Thymus (tissue), 11 donors: ENCODE results near the gene DPYD. TPM values are rescaled to one million over a fixed set of nuclear protein-coding genes. Genes with fewer than 3 reads are reported as not detected.

Experiments
- DNase-seq, 9 donors: peaks; one replicate each; pipeline ENCODE4 v3.0.0-alpha.2; 2013; ENCODE audit warnings: low spot score in 9 of 9, low read depth in 6 of 9, missing footprints in 1 of 9
- H3K27ac ChIP-seq, 2 donors: one replicate each; pipeline ENCODE4 v1.5.1; 2013; ENCODE audit warnings: control low read depth in 1 of 2, low read depth in 1 of 2, low read length in 1 of 2, mild to moderate bottlenecking in 1 of 2, moderate library complexity in 1 of 2
- H3K27me3 ChIP-seq, 2 donors: one replicate each; pipeline ENCODE4 v1.5.1; 2013; ENCODE audit warnings: low read length in 1 of 2; ENCODE audit not compliant: control insufficient read depth in 2 of 2, insufficient read depth in 1 of 2
- H3K36me3 ChIP-seq, 2 donors: one replicate each; pipeline ENCODE4 v1.5.1; 2013; ENCODE audit warnings: low read length in 1 of 2, mild to moderate bottlenecking in 1 of 2, moderate library complexity in 1 of 2; ENCODE audit not compliant: control insufficient read depth in 2 of 2, insufficient read depth in 2 of 2
- H3K4me1 ChIP-seq, 2 donors: one replicate each; pipeline ENCODE4 v1.5.1; 2013; ENCODE audit warnings: low read length in 2 of 2; ENCODE audit not compliant: control insufficient read depth in 2 of 2, insufficient read depth in 2 of 2
- H3K4me3 ChIP-seq, 2 donors: one replicate each; pipeline ENCODE4 v1.5.1; 2013; ENCODE audit warnings: low read length in 2 of 2, control low read depth in 1 of 2, mild to moderate bottlenecking in 1 of 2
- H3K9me3 ChIP-seq, 2 donors: one replicate each; pipeline ENCODE4 v1.5.1; 2013; ENCODE audit warnings: low read length in 1 of 2, mild to moderate bottlenecking in 1 of 2; ENCODE audit not compliant: control insufficient read depth in 2 of 2, insufficient read depth in 1 of 2
- WGBS: extraction: QIAGEN DNeasy Blood & Tissue Kit; methylation state at CpG from one replicate; pipeline ENCODE4 v1.1.7; 2013; 5-methylcytosine and 5-hydroxymethylcytosine counted together
- polyA plus RNA-seq: library from polyadenylated mRNA; stranded (reverse); fragments of 200-250 nt; gene quantifications from one replicate; pipeline ENCODE4 v1.2.3, GENCODE V29; 2013
- total RNA-seq: library from RNA; stranded (reverse); fragments of 120-200 nt; gene quantifications from one replicate; pipeline ENCODE4 v1.2.4, GENCODE V29; 2013
- donor health status: healthy.

DPYD gene
- total and polyA plus RNA-seq, 2 donors = 13.1 to 29.4 TPM

DNA sequence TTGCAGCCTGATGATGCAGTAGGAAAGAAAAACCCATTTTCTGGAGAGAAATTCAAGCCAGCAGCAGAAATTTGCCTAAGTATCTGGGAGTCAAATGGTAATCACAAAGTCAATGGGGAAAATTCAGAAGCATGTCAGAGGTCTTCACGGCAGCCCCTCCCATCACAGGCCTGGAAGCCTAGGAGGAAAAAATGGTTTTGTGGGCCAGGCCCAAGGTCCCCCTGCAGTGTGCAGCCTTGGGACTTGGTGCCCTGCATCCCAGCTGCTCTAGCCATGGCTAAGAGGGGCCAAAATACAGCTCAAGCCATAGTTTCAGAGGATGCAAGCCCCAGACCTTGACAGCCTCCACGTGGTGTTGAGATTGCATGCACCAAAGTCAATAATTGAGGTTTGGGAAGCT is 864.4 kb downstream of the DPYD start:
- Histone ChIP-seq H3K4me3 (no peak overlapping the region), H3K27me3 (no peaks in the 10 kb centered on the region), H3K36me3 (no peaks in the 10 kb centered on the region), H3K27ac (no peak overlapping the region), H3K9me3 (peaks cover 0 to 12% of the 10 kb centered on the region in 2 donors), H3K4me1 (no peaks in the 10 kb centered on the region)
- 92% methylated on average over 2 of the region's 2 CpGs for WGBS
- DNase-seq = no peak

GRCh38 chr1:97053268-97053667 is 867.6 kb downstream of the DPYD start:
- no peaks in the 10 kb centered on the region for H3K27me3 ChIP-seq
- peaks cover 0 to 12% of the 10 kb centered on the region in 2 donors for H3K9me3 ChIP-seq
- no peak for DNase-seq
- H3K4me1 ChIP-seq = no peaks in the 10 kb centered on the region
- H3K27ac ChIP-seq = no peak overlapping the region
- H3K4me3 ChIP-seq = no peak overlapping the region
- WGBS = 95% methylated on average over 2 of the region's 2 CpGs
- no peaks in the 10 kb centered on the region for H3K36me3 ChIP-seq

DNA sequence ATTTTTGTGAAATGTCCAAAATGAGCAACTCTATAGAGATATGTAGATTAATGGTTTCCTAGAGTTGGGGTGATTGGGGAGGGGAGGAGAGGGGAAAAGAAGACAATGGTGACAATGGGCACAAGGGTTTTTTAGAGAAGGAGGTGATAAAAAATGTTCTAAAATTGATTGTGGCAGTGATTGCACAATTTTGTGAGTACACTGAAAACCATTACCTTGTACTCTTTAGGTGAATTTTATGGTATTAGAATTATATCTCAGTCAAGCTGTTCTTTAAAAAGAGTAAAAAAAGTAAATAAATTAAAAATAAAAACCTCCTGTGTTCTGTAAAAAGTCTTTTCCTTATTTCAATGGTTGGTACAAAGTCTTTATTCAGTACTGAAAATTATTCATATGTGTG is 869.0 kb downstream of the DPYD start:
- no peaks in the 10 kb centered on the region for H3K36me3 ChIP-seq
- DNase-seq = no peak

DNA sequence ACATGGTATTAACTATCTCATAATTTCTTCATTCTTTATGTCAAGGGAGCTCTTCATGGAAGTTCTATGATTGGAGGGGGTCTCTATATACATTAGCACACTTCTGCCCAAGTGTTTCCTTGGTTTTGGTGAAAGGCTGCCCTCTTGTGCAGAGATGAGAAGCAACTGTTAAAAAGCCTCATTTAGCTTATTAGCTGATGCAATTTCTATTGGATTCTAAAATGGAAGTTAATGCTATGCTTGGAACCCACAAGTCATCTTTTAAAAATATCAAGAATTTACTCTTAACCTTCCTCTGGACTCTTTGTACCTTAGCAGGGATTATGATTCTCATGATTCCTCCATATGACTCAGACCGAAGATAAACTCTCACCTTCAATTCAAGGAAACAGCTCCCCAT is 870.3 kb downstream of the DPYD start:
- 96% methylated on average over 1 of the region's 1 CpG for WGBS
- no peak for DNase-seq
- no peaks in the 10 kb centered on the region for H3K4me1 ChIP-seq

More for the DNA sequence above, 869.0 kb downstream of the DPYD start:
- peaks cover 0 to 9% of the 10 kb centered on the region in 2 donors for H3K9me3 ChIP-seq
- H3K4me1 ChIP-seq = no peaks in the 10 kb centered on the region
- H3K27ac ChIP-seq = no peak overlapping the region
- H3K4me3 ChIP-seq = no peak overlapping the region
- no peaks in the 10 kb centered on the region for H3K27me3 ChIP-seq

GRCh38 chr1:97047421-97047793 is 873.4 kb downstream of the DPYD start:
- 90% methylated on average over 2 of the region's 2 CpGs for WGBS
- no peaks in the 10 kb centered on the region for H3K27me3 ChIP-seq

More for the DNA sequence above, 870.3 kb downstream of the DPYD start:
- Histone ChIP-seq H3K27ac (no peak overlapping the region), H3K4me3 (no peak overlapping the region), H3K27me3 (no peaks in the 10 kb centered on the region), H3K36me3 (no peaks in the 10 kb centered on the region), H3K9me3 (no peaks in the 10 kb centered on the region)

GRCh38 chr1:97046765-97047420 is 873.9 kb downstream of the DPYD start:
- WGBS = 96% methylated on average over 5 of the region's 5 CpGs
- no peak for DNase-seq
- H3K9me3 ChIP-seq = no peaks in the 10 kb centered on the region
- H3K36me3 ChIP-seq = no peaks in the 10 kb centered on the region
- no peak overlapping the region for H3K4me3 ChIP-seq
- H3K27ac ChIP-seq = no peak overlapping the region
- no peaks in the 10 kb centered on the region for H3K4me1 ChIP-seq
- H3K27me3 ChIP-seq = no peaks in the 10 kb centered on the region

More at GRCh38 chr1:97047421-97047793, 873.4 kb downstream of the DPYD start:
- no peaks in the 10 kb centered on the region for H3K9me3 ChIP-seq
- H3K4me3 ChIP-seq = no peak overlapping the region
- H3K36me3 ChIP-seq = no peaks in the 10 kb centered on the region
- no peak for DNase-seq
- H3K27ac ChIP-seq = no peak overlapping the region
- H3K4me1 ChIP-seq = no peaks in the 10 kb centered on the region

DNA sequence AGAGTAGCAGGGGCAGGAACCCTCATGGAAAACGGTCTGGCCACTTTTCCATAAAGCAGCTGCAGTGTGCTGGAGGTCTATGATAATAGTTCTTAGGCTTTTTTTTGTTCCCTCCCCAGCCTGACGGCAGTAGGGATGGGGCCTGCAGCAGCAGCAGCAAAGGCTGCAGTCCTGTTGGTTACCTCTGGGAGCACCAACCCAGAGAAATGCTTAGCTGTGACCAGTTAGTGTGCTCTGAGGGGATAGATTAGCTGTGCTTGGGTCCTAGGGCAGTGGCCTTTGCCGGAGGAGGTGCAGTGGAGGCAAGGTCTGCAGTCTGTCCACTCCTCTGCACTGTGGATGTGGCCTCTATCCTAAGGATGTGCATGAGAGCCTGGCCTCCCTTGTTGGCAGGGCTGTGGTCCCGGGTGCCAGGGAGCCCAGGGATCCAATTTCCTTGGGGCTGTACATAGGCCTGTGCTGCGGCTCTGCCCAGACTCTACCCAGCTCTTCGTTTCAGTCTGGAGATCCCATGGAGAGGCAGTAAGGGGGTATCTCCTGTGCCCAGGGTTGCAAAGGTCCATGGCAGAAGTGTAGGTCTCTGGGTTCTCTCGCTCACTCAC is 876.6 kb downstream of the DPYD start:
- no peaks in the 10 kb centered on the region for H3K9me3 ChIP-seq
- no peaks in the 10 kb centered on the region for H3K36me3 ChIP-seq
- DNase-seq = no peak
- no peaks in the 10 kb centered on the region for H3K4me1 ChIP-seq
- 95% methylated on average over 7 of the region's 7 CpGs for WGBS
- no peak overlapping the region for H3K27ac ChIP-seq
- no peak overlapping the region for H3K4me3 ChIP-seq
- no peaks in the 10 kb centered on the region for H3K27me3 ChIP-seq

GRCh38 chr1:97042551-97042950 is 878.3 kb downstream of the DPYD start:
- H3K27ac ChIP-seq = no peak overlapping the region
- WGBS = 93% methylated on average over 1 of the region's 1 CpG

GRCh38 chr1:97041026-97041425 is 879.8 kb downstream of the DPYD start:
- no peak overlapping the region for H3K27ac ChIP-seq
- H3K36me3 ChIP-seq = no peaks in the 10 kb centered on the region
- no peak for DNase-seq
- 95% methylated on average over 2 of the region's 2 CpGs for WGBS
- H3K27me3 ChIP-seq = no peaks in the 10 kb centered on the region
- H3K9me3 ChIP-seq = no peaks in the 10 kb centered on the region
- H3K4me1 ChIP-seq = no peaks in the 10 kb centered on the region
- H3K4me3 ChIP-seq = no peak overlapping the region

More at GRCh38 chr1:97042551-97042950, 878.3 kb downstream of the DPYD start:
- Histone ChIP-seq H3K27me3 (no peaks in the 10 kb centered on the region), H3K9me3 (no peaks in the 10 kb centered on the region), H3K4me3 (no peak overlapping the region), H3K4me1 (no peaks in the 10 kb centered on the region), H3K36me3 (no peaks in the 10 kb centered on the region)
- DNase-seq = no peak
